Keratinocyte (primary cell): Measurements from ENCODE around the gene HDLBP.

ENCODE experiments used
- EZH2 ChIP-seq: IDR thresholded peaks from one replicate; pipeline ENCODE4 v1.6.1; 2012; ENCODE audit warnings: inconsistent platforms, mild to moderate bottlenecking, low read length, moderate library complexity
- TF ChIP-seq, protein P1 (sequence below), 3 experiments: IDR thresholded peaks in 1 of 3; conservative IDR thresholded peaks in 1 of 3; optimal IDR thresholded peaks in 1 of 3; 2 replicates in 2 of 3; 3 replicates in 1 of 3; pipeline versions ENCODE3 to v1.5.1; 2011; ENCODE audit warnings: low read length in 3 of 3, mild to moderate bottlenecking in 3 of 3, moderate library complexity in 2 of 3, control low read depth in 1 of 3, inconsistent platforms in 1 of 3; ENCODE audit not compliant: insufficient read depth in 2 of 3; ENCODE audit errors: extremely low read depth in 1 of 3

DNA sequence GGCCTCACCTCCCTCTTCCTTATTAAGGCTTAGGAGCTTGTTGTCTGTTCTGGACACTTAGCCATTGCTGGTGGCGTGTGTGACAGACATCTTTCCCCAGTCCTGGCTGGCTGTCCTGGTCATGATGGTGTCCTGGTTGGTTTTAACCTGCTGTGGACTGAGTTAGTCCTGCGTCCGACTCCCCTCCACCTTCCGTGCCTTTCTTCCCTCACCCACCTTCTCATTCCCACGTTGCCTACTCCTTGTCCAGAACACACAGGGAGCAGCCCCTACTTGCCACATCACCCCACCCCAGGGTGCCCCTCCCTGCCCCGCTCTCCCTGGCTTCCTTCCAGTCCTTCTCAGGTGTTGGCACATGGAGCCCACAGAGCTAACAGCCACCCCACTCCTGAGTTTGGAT lies 117.5 kb downstream of the HDLBP start:
- TF ChIP-seq, protein P1, sequence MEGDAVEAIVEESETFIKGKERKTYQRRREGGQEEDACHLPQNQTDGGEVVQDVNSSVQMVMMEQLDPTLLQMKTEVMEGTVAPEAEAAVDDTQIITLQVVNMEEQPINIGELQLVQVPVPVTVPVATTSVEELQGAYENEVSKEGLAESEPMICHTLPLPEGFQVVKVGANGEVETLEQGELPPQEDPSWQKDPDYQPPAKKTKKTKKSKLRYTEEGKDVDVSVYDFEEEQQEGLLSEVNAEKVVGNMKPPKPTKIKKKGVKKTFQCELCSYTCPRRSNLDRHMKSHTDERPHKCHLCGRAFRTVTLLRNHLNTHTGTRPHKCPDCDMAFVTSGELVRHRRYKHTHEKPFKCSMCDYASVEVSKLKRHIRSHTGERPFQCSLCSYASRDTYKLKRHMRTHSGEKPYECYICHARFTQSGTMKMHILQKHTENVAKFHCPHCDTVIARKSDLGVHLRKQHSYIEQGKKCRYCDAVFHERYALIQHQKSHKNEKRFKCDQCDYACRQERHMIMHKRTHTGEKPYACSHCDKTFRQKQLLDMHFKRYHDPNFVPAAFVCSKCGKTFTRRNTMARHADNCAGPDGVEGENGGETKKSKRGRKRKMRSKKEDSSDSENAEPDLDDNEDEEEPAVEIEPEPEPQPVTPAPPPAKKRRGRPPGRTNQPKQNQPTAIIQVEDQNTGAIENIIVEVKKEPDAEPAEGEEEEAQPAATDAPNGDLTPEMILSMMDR (optimal IDR thresholded peaks at IDR 0.05 in 1 of 3, IDR thresholded peaks at IDR 0.05 in 1 of 3, conservative IDR thresholded peaks at IDR 0.05 in 1 of 3; ENCODE audit: extremely low read depth in 1 of 3, insufficient read depth in 2 of 3, low read length in 3 of 3): no peak
- no peak for TF ChIP-seq EZH2
